ENCODE measurements around the gene MYCN.
"Not testable (repeated sequence)": the region's sequence is repeated elsewhere in the genome, so short reads cannot be mapped to it uniquely, and the experiment has no call there.

Gene MYCN

GRCh38 chr2:15943378-15944280 is 3.3 kb downstream of the MYCN start:
- no peak for DNase-seq (ENCODE audit: low read depth)

GRCh38 chr2:15944325-15945017 is 4.1 kb downstream of the MYCN start:
- no peak for DNase-seq (ENCODE audit: low read depth)

- no peak for DNase-seq (ENCODE audit: low read depth)
Observed at GRCh38 chr2:15945909-15946705, 5.8 kb downstream of the MYCN start.

GRCh38 chr2:15946983-15947382 is 6.6 kb downstream of the MYCN start:
- DNase-seq (ENCODE audit: low read depth) = no peak

- no peak for DNase-seq (ENCODE audit: low read depth)
Observed at GRCh38 chr2:15947431-15947830, 7.1 kb downstream of the MYCN start.

- DNase-seq (ENCODE audit: low read depth) = no peak
Observed at GRCh38 chr2:15948704-15948957, 8.3 kb downstream of the MYCN start.

- no peak for DNase-seq (ENCODE audit: low read depth)
Observed at GRCh38 chr2:15949126-15949525, 8.8 kb downstream of the MYCN start.

- no peak for DNase-seq (ENCODE audit: low read depth)
Observed at GRCh38 chr2:15949551-15949950, 9.2 kb downstream of the MYCN start.

GRCh38 chr2:15950088-15950952 is 10.0 kb downstream of the MYCN start:
- DNase-seq (ENCODE audit: low read depth) = no peak

GRCh38 chr2:15951936-15952335 is 11.6 kb downstream of the MYCN start:
- DNase-seq (ENCODE audit: low read depth) = not testable (repeated sequence)

GRCh38 chr2:15952451-15953146 is 12.2 kb downstream of the MYCN start:
- no peak for DNase-seq (ENCODE audit: low read depth)

GRCh38 chr2:15953147-15953630 is 12.8 kb downstream of the MYCN start:
- DNase-seq (ENCODE audit: low read depth) = no peak

GRCh38 chr2:15953891-15954680 is 13.7 kb downstream of the MYCN start:
- no peak for DNase-seq (ENCODE audit: low read depth)

- DNase-seq (ENCODE audit: low read depth) = no peak
Observed at GRCh38 chr2:15954761-15955160, 14.4 kb downstream of the MYCN start.

GRCh38 chr2:15955232-15955988 is 15.1 kb downstream of the MYCN start:
- DNase-seq (ENCODE audit: low read depth) = no peak

- no peak for DNase-seq (ENCODE audit: low read depth)
Observed at GRCh38 chr2:15956230-15956629, 15.9 kb downstream of the MYCN start.

- DNase-seq (ENCODE audit: low read depth) = no peak
Observed at GRCh38 chr2:15956751-15957736, 16.7 kb downstream of the MYCN start.
